Activated T-helper 1 cell treated with Interleukin-2 at 50 U/mL for 16 hours (primary cell): ENCODE measurements around the gene POLR2C.
A peak's percentile ranks its signal among the peaks of the same experiment; 100 is the strongest.
"Not testable (repeated sequence)": the region's sequence is repeated elsewhere in the genome, so short reads cannot be mapped to it uniquely, and the experiment has no call there.

ENCODE experiments used
- DNase-seq: peaks from one replicate; pipeline ENCODE4 v3.0.0-alpha.2; 2020; ENCODE audit warnings: low read depth

The POLR2C gene

GRCh38 chr16:57462209-57462977 is at the start of gene POLR2C:
TSS of gene POLR2C (plus strand) at chr16:57462679. CDS start at chr16:57462725, 46 bp downstream.
- DNase-seq, result peak; percentile 91

GRCh38 chr16:57413301-57413730 is 49.2 kb upstream of the POLR2C start:
- DNase-seq, result no peak

- DNase-seq, result no peak
These were observed 48.7 kb upstream of the POLR2C start for GRCh38 chr16:57413733-57414132.

- no peak for DNase-seq
These were observed 46.4 kb upstream of the POLR2C start for GRCh38 chr16:57416084-57416483.

- no peak for DNase-seq
These were observed 43.0 kb upstream of the POLR2C start for GRCh38 chr16:57419506-57419905.

DNA sequence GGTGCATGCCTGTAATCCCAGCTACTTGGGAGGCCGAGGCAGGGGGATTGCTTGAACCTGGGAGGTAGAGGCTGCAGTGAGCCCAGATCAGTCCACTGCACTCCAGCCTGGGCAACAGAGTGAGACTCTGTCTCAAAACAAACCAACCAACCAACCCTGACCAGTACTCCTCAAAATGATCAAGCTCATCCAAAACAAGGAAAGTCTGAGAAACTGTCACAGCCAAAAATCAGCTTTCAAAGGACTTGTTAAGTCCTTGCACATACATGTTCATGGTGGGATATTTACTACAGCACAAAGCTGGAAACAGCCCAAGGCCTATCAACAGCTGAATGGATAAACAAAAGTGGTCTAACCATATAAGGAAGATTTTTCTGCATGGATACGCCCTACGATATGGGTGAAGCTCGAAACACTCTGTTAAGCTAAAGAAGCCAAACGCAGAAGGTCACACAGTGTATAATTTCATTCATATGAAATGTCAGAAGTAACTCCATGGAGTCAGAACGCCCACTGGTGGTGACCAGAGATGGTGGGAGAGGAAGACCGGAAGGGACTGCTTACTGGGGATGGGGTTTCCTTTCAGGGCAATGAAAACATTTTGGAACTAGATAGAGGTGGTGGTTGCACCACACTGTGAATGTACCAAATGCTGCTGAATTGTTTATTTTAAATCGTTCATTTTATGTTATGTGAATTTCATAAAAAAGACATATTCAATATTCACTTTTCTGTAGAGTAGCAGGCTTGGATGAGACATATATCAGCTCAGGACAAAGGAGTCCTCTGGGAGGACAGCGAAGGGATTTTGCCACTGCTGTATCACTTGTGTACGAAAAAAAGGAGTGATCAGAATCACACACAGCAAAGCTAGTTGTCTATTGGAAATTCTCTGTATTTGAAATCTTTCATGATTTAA is 40.2 kb upstream of the POLR2C start:
- DNase-seq, result no peak

- no peak for DNase-seq
These were observed 39.3 kb upstream of the POLR2C start for GRCh38 chr16:57423152-57423551.

DNA sequence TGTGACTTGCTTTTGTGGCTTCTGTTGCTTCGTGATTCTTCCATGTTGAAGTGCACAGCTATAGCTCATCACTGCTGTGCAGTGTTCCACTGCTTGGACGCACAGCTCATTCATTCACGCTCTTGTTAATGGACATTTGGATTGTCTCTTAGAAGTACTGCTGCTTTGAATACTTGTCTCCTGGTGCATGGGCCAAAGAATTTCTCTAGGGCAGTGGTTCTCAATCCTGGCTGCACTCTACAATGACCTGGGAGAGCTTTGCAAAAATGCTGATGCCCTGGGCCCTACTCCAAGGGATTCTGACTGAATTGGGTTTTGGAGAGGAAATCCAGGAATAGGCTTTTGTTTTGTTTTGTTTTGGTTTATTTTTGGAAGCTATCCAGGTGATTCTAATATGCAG is 37.9 kb upstream of the POLR2C start:
- DNase-seq, result no peak

GRCh38 chr16:57426356-57426755 is 36.1 kb upstream of the POLR2C start:
- no peak for DNase-seq

- DNase-seq, result no peak
These were observed 35.2 kb upstream of the POLR2C start for GRCh38 chr16:57427307-57427706.

DNA sequence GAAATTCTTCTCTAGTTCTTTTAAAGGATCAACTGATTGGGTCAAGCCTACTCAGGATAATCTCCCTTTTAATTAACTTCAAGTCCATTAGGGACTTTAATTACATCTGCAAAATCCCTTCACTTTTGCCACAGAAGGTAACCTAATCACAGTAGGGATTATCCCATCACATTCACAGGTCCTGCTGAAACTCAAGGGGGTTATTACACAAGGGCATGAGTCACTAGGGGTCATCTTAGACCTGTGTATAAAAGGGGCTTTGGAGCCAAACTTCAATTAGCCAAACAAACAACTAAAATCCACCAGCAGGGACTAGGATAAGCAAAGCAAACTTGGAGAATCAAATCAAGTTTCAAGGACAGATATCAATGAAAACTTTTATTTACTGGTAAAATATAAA is 34.7 kb upstream of the POLR2C start:
- no peak for DNase-seq

- DNase-seq, result no peak
These were observed 31.5 kb upstream of the POLR2C start for GRCh38 chr16:57430955-57431354.

DNA sequence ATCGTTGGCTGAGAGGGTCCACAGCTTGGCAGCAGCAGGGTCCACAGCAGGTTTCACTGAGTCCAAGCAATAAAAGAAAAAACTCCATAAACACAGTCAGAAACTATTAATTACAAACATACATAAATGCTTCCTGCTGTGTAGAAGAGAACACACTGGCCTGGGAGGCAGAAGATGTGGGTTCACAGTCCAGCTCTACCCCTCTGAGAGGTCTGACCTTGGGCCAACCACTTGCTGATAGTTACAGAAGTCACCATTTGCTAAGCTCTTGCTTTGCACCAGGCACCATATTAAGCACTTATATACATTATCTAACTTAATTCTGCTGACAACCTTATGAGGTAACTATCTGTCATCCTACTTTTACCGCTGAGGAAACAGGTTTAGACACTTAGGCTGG is 30.0 kb upstream of the POLR2C start:
- DNase-seq, result no peak

DNA sequence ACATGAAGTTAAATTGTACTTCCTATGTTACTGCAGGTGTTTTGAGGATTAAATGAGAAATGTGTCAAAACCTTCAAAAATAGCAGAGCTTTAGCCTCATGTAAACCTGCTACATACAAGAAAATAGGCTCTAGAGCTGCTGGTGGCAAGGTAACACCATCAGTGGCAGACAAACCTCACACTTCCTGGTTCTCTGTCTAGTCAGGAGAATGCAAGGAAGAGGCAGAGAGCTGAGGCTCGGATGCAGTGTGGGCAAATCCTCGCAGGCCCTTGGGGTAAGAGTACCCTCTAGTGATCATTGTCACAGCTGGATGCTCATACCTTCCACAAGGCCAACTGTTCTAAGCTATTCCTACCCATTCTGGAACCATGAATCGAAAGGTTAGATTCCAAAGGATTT is 29.5 kb upstream of the POLR2C start:
- DNase-seq, result no peak

GRCh38 chr16:57434003-57434402 is 28.5 kb upstream of the POLR2C start:
- no peak for DNase-seq

- DNase-seq, result no peak
These were observed 26.6 kb upstream of the POLR2C start for GRCh38 chr16:57435838-57436237.

DNA sequence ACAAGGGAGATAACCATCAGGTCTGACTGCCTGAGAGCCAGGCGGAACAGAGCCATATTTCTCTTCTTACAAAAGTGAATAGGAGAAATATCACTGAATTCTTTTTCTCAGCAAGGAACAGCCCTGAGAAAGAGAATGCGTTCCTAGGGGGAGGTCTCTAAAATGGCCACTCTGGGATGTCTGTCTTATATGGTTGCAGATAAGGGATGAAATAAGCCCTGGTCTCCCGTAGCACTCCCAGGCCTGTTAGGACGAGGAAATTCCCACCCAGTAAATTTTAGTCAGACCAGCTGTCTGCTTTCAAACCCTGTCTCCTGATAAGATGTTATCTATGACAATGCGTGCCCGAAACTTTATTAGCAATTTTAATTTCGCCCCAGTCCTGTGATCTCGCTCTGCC is 22.5 kb upstream of the POLR2C start:
- DNase-seq, result not testable (repeated sequence)

DNA sequence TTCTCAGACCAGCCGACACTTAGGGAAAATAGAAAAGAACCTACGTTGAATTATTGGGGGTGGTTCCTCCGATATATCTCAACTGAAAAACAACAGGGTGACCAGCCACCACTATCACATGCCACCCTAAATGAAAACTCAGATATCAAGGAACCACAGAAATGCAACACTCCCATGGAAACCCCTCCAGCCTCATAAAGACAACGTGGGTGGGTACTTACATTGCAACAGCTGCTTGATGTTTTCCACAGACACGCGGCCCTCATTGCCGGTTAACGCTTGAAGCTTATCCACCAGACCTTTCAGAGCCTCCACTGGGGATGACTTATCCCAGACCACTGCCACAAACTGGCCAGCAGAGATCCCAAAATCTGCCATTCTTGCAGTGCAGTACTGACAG is 21.9 kb upstream of the POLR2C start:
- not testable (repeated sequence) for DNase-seq

- no peak for DNase-seq
These were observed 17.8 kb upstream of the POLR2C start for GRCh38 chr16:57444711-57445110.

GRCh38 chr16:57445510-57445909 is 17.0 kb upstream of the POLR2C start:
- no peak for DNase-seq

DNA sequence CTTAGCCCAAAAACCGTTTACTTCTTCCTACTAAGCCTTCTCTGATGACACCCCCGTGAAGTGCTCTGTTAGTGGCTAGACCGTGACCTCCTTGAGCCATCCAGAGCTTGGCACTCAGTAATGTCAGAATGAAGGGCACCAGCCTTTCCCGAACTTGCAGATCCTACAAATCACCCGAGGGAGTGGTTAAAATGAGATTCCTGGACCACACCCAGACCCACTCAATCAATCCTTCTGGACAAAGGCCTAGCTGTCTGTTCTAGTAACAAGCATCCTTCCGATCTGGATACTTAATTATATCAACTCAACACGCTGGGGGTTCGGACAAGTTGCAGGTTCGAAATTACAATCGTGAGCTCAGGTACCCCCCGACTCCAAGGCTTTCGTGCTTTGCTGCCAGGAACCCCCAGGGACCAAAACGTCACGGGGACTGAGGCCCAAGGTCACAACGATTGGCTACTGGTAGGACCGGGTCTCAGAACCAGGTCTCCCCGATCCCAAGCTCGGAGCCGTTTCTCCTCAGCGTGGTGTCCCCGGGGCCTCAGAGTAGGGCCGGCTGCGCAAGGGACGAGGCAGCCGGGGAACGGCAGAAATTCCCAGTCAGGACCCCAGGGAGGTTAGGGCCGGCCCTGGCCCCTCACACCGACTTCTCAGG is 15.8 kb upstream of the POLR2C start:
- peak; percentile 1 for DNase-seq

- DNase-seq, result peak; percentile 88
These were observed 15.1 kb upstream of the POLR2C start, which contains the start of the genes CIAPIN1 and COQ9 for GRCh38 chr16:57447186-57447962. TSS of gene CIAPIN1 (minus strand) at chr16:57447385. CDS start at chr16:57440928, 6,457 bp downstream. TSS of gene COQ9 (plus strand) at chr16:57447479. CDS start at chr16:57447506, 27 bp downstream.
